ENCODE measurements around the gene CCDC51. TPM values are rescaled to one million over a fixed set of nuclear protein-coding genes. Genes with fewer than 3 reads are reported as not detected.
A peak's percentile ranks its signal among the peaks of the same experiment; 100 is the strongest.

Gene CCDC51
- total RNA-seq, 1 experiment from 2014 or later, result 59.5 TPM

- no peak for TF ChIP-seq CTCF (IDR thresholded peaks at IDR 0.05; ENCODE audit: insufficient read depth in 1 of 2, low read depth in 1 of 2, low read length in 1 of 2, severe bottlenecking in 1 of 2, unreplicated experiment in 1 of 2)
- H3K27me3 Mint-ChIP-seq (ENCODE audit: insufficient read depth, unreplicated experiment), result no peaks in the 10 kb centered on the region
- peaks cover 22% of the 10 kb centered on the region; the same call in 1 of the 2 replicates for H3K4me1 ChIP-seq
- no peaks in the 10 kb centered on the region for H3K9me3 ChIP-seq
- H3K27ac Mint-ChIP-seq (ENCODE audit: unreplicated experiment), result peak overlapping the region; percentile 97
- ChIA-PET POLR2A (interaction anchor here (0.5 to 2.1 kb wide), 21 partner anchors 9 to 621 kb away, joined by 3 to 21 read pairs (median 3); partner anchors contain the start of genes ATRIP, CCDC51, IP6K2 and PFKFB4), CTCF (interaction anchor here (0.6 to 2.9 kb wide), 21 partner anchors 9 to 189 kb away, joined by 3 to 77 read pairs (median 7); partner anchors contain the start of genes ATRIP, CCDC51, CELSR3 and PFKFB4)
- no peak for DNase-seq
- peaks cover 34% of the 10 kb centered on the region for H3K36me3 Mint-ChIP-seq (ENCODE audit: insufficient read depth, unreplicated experiment)
- H3K4me1 Mint-ChIP-seq (ENCODE audit: low read depth, unreplicated experiment), result peaks cover 20% of the 10 kb centered on the region
- H3K9me3 Mint-ChIP-seq (ENCODE audit: unreplicated experiment), result no peaks in the 10 kb centered on the region
- intact Hi-C loops (cut with micrococcal nuclease; ENCODE audit: unreplicated experiment), result loop anchor here (1.0 kb wide), 2 partner anchors 8 to 34 kb away; no protein-coding TSS in a partner anchor
- H3K27me3 ChIP-seq (replicated peaks; ENCODE audit: control insufficient read depth, insufficient read depth, low read length), result no peaks in the 10 kb centered on the region
- H3K4me3 ChIP-seq (ENCODE audit: low read depth, low read length), result no peak overlapping the region; the same call in 1 of the 2 replicates
- peak overlapping the region; percentile 88 for H3K4me3 Mint-ChIP-seq (ENCODE audit: unreplicated experiment)
- BruUV-seq (replicated peaks), result no TSS peak
- no peaks in the 10 kb centered on the region for H3K36me3 ChIP-seq (ENCODE audit: control insufficient read depth, insufficient read depth, low read length)
Observed at GRCh38 chr3:48473617-48473952, 33.7 kb upstream of the CCDC51 start.

DNA sequence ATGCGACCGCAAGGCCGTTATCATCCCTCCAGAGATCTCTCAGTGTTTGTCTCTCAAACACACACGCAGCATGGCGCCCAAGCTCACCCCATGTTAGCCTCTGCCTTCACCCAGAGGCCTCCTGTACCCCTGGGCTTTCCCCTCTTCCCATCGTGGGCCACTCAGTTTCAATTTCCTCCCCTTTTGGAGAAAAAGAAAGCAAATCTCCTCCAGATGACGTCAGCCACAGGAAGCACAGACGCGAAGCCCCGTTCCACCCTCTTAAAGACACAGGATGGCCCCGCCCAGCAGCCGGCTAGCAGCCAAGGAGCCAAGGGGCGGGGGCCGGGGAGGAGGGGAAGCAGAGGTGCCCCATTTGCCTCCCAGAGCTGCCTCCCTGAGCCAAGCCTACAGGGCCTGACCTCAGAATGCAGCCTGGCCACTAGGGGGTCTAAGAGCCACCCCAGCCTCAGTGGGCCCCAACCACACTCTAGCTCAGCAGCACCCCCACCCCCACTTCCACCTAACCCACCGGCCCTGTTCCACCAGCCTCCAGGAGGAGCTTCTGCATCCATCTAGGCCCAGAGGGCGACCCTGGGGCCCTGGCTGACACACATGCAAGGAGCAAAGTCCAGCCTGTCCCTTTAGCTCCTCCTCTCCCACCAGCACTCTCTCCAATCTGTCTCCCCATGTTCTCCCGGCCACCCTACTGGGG is 33.2 kb upstream of the CCDC51 start:
- no peaks in the 10 kb centered on the region for H3K9me3 Mint-ChIP-seq (ENCODE audit: unreplicated experiment)
- H3K4me3 Mint-ChIP-seq (ENCODE audit: unreplicated experiment), result peak overlapping the region; percentile 88
- BruUV-seq (replicated peaks), result no TSS peak
- H3K36me3 Mint-ChIP-seq (ENCODE audit: insufficient read depth, unreplicated experiment), result peaks cover 39% of the 10 kb centered on the region
- H3K4me1 Mint-ChIP-seq (ENCODE audit: low read depth, unreplicated experiment), result peaks cover 20% of the 10 kb centered on the region
- H3K27ac Mint-ChIP-seq (ENCODE audit: unreplicated experiment), result peak overlapping the region; percentile 97
- DNase-seq, result peak; percentile 98 to 99
- Histone ChIP-seq H3K36me3 (ENCODE audit: control insufficient read depth, insufficient read depth, low read length) (no peaks in the 10 kb centered on the region), H3K4me3 (ENCODE audit: low read depth, low read length) (peak overlapping the region; percentile 39), H3K9me3 (no peaks in the 10 kb centered on the region), H3K27me3 (replicated peaks; ENCODE audit: control insufficient read depth, insufficient read depth, low read length) (no peaks in the 10 kb centered on the region), H3K4me1 (peaks cover 22% of the 10 kb centered on the region; the same call in 1 of the 2 replicates)
- TF ChIP-seq CTCF (IDR thresholded peaks at IDR 0.05; ENCODE audit: insufficient read depth in 1 of 2, low read depth in 1 of 2, low read length in 1 of 2, severe bottlenecking in 1 of 2, unreplicated experiment in 1 of 2), result peak; percentile 78
- ChIA-PET CTCF (interaction anchor here (0.6 to 2.9 kb wide), 23 partner anchors 9 to 997 kb away, joined by 3 to 77 read pairs (median 7); partner anchors contain the start of genes ATRIP, CCDC51, CELSR3 and DAG1), POLR2A (interaction anchor here (0.5 to 2.1 kb wide), 22 partner anchors 8 to 895 kb away, joined by 3 to 21 read pairs (median 4); partner anchors contain the start of genes ATRIP, CCDC51, CSPG5 and IP6K2)
- H3K27me3 Mint-ChIP-seq (ENCODE audit: insufficient read depth, unreplicated experiment), result no peaks in the 10 kb centered on the region
- intact Hi-C loops (cut with micrococcal nuclease; ENCODE audit: unreplicated experiment), result loop anchor here (1.0 kb wide), 3 partner anchors 8 to 75 kb away; no protein-coding TSS in a partner anchor

- H3K27me3 ChIP-seq (replicated peaks; ENCODE audit: control insufficient read depth, insufficient read depth, low read length), result no peaks in the 10 kb centered on the region
- BruUV-seq (replicated peaks), result TSS peak; percentile 76
- DNase-seq, result peak; percentile 65 to 77
- POLR2A ChIA-PET, result interaction anchor here (0.5 to 2.1 kb wide), 8 partner anchors 26 to 894 kb away, joined by 3 to 21 read pairs (median 8); partner anchors contain the start of genes ATRIP, CCDC51, CSPG5 and IP6K2
- peaks cover 39% of the 10 kb centered on the region for H3K36me3 Mint-ChIP-seq (ENCODE audit: insufficient read depth, unreplicated experiment)
- TF ChIP-seq CTCF (IDR thresholded peaks at IDR 0.05; ENCODE audit: insufficient read depth in 1 of 2, low read depth in 1 of 2, low read length in 1 of 2, severe bottlenecking in 1 of 2, unreplicated experiment in 1 of 2), result no peak
- peak overlapping the region; percentile 39 for H3K4me3 ChIP-seq (ENCODE audit: low read depth, low read length)
- H3K27ac Mint-ChIP-seq (ENCODE audit: unreplicated experiment), result peak overlapping the region; percentile 97
- intact Hi-C loops (cut with micrococcal nuclease; ENCODE audit: unreplicated experiment), result loop anchor here (1.0 kb wide), 1 partner anchor 76 kb away; no protein-coding TSS in a partner anchor
- H3K4me3 Mint-ChIP-seq (ENCODE audit: unreplicated experiment), result peak overlapping the region; percentile 88
- CTCF ChIA-PET, result interaction anchor here (0.6 to 2.9 kb wide), 16 partner anchors 10 to 190 kb away, joined by 3 to 77 read pairs (median 9); partner anchors contain the start of genes ATRIP, CCDC51, CELSR3 and PFKFB4
- H3K36me3 ChIP-seq (ENCODE audit: control insufficient read depth, insufficient read depth, low read length), result no peaks in the 10 kb centered on the region
- no peaks in the 10 kb centered on the region for H3K9me3 Mint-ChIP-seq (ENCODE audit: unreplicated experiment)
- H3K4me1 ChIP-seq, result peaks cover 22% of the 10 kb centered on the region; the same call in 1 of the 2 replicates
- no peaks in the 10 kb centered on the region for H3K9me3 ChIP-seq
- peaks cover 17% of the 10 kb centered on the region for H3K4me1 Mint-ChIP-seq (ENCODE audit: low read depth, unreplicated experiment)
- H3K27me3 Mint-ChIP-seq (ENCODE audit: insufficient read depth, unreplicated experiment), result no peaks in the 10 kb centered on the region
Observed at GRCh38 chr3:48472673-48472922, 32.7 kb upstream of the CCDC51 start.
